ENCODE measurements around the gene HS2ST1.
"Not testable (repeated sequence)": the region's sequence is repeated elsewhere in the genome, so short reads cannot be mapped to it uniquely, and the experiment has no call there.

The HS2ST1 gene

DNA sequence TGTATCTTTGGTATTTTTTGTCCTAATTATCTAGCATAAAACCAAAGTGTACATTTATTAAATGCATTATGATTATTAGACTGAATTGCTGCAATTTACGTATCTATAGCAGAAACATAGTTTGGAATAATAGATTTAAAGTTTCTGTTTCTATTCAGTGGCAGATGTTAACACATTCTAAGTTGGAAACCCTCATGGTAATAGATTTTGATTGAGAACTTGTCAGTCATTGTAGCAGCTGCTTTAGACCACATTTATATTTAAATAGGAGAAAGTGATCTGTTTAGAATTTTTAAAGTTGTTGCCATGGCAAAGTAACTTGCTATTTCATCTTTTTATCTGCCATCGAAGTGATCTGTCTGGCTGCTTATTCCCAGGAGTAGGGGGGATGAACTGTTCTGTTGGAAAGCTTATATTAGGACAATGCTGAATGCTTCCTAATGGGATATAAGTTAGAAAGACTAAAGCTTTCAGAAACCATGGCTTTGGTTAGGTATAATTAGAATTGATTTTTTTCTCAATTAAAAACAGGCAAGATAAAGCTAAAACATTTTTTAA, 61.6 kb downstream of the HS2ST1 start:
- no peak for DNase-seq

DNA sequence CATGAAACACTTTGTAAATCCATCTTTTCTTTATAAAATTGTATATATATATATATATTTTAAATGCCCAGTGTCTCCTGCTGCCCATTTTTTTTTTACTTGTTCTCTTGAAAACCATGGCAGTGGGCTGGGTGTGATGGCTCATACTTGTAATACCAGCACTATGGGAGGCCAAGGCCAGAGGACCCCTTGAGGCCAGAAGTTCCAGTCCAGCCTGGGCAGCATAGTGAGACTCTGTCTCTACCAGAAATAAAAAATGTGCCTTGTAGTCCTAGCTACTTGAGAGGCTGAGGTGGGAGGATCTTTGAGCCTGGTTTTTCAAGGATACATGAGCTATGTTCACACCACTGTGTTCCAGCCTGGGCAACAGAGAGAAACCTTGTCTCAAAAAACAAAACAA, 62.2 kb downstream of the HS2ST1 start:
- DNase-seq = no peak

DNA sequence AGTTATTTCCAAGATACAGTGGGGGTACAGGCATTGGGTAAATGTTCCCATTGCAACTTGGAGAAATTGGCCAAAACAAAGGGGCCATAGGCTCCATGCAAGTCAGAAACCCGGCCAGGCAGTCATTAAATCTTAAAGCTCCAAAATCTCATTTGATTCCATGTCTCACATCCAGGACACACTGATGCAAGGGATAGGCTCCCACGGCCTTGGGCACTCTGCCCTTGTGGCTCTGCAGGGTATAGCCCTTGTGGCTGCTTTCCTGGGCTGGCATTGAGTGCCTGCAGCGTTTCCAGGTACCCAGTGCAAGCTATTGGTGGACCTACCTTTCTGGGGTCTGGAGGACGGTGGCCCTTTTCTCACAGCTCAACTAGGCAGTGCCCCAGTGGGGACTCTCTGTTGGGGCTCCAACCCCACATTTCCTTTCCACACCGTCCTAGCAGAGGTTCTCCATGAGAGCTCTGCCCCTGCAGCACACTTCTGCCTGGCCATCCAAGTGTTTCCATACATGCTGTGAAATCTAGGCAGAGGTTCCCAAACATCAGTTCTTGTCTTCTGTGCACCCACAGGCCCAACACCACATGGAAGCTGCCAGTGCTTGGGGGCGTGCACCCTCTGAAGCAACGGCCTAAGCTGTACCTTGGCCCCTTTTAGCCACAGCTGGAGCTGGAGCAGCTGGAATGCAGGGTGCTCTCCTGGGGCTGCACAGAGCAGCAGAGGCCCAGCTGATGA, 67.2 kb downstream of the HS2ST1 start:
- no peak for DNase-seq

- DNase-seq = not testable (repeated sequence)
Observed at GRCh38 chr1:86983677-86984076, 69.2 kb downstream of the HS2ST1 start.

DNA sequence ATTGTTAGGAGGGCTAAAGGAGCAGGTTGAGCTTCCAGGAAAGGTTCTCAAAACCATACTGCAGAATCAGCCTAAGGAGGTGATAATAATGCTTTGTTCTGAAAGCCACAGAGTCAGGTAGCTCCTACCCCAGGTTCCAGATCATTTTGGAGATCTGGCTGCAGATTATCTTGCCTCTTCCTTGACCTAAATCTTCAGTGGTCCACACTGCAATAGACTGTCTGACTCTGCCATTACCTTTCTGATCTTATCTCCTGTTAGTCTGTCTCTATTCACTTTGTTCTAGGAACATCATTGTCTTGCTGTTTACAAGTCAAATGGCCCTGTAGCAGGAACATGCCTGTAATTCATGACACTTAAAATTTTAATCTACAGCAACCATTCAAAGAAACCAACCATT, 73.0 kb downstream of the HS2ST1 start:
- no peak for DNase-seq

DNA sequence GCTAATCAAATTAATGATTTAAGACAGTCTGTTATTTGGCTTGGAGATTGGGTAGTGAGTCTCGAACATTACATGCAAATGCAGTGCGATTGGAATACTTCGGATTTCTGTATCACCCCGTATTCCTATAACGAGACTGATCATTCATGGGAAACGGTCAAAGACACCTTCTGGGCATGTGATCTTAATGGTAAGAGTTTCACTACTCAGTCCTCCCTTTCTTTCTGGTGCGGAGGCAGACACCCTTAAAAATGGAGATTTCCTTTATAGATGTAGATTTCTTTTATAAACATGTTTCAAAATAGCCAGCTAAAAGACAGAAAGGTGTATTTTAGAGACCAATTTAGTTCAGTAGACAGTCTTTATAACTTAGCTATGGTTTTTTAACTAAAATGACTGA, 74.4 kb downstream of the HS2ST1 start:
- no peak for DNase-seq

- not testable (repeated sequence) for DNase-seq
Observed at GRCh38 chr1:86989690-86990089, 75.3 kb downstream of the HS2ST1 start.

DNA sequence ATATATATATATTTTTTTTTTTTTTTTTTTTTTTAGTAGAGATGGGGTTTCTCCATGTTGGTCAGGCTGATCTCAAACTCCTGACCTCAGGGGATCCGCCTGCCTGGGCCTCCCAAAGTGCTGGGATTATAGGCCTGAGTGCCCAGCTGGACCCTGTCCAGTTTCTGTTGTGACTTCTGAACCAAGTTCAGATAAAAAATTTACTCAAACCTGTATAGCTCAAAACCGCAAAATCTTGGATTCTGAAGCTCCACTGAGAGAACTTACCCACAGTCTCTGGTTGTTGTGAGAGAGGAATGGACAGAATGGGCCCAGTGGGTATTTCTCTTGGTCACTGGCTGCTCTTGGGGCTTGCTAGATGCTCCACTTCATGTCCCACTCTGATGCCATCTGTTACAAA, 76.4 kb downstream of the HS2ST1 start:
- no peak for DNase-seq

DNA sequence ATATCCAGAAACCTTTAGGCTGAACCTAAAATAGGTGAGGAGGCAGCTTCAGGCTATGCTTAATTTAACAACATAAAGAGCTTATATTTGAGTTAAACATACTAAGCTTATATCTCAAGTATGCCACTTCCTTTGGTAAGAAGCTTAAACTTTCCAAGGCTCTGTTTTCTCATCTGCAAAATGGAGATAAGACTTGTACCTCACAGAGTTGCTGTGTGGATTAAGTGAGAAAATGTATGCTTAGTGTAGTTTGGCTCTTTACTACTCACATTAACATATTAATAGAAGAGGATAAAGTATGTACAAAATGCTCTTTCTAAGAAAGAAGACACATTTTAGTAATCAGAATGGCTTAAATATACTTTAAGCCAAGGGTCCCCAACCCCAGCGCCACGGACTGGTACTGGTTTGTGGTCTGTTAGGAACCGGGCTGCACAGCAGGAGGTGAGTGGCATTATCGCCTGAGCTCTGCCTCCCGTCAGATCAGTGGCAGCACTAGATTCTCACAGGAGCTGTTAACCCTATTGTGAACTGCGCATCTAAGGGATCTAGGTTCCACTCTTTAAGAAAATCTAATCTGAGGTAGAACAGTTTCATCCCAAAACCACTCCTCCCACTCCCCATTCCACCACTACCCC, 77.2 kb downstream of the HS2ST1 start:
- no peak for DNase-seq

DNA sequence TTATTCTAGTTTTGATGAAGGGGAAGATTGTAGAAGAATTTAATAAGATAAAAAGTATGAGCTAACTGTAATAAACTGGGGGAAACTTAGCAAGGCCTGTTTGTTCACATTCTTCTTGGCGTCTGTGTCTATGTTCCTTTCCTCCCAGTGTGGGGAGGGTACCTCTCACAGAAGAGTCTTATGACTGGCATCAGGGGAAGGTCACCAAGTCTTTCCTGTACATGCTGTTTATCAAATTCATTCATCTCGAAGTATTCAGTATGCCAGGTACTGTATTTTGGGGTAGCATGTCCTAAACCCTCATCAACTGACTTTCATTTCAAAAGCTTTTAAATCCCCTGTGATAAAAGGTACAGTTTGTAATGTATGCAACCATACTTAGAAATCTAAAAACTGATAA, 78.4 kb downstream of the HS2ST1 start:
- DNase-seq = no peak

DNA sequence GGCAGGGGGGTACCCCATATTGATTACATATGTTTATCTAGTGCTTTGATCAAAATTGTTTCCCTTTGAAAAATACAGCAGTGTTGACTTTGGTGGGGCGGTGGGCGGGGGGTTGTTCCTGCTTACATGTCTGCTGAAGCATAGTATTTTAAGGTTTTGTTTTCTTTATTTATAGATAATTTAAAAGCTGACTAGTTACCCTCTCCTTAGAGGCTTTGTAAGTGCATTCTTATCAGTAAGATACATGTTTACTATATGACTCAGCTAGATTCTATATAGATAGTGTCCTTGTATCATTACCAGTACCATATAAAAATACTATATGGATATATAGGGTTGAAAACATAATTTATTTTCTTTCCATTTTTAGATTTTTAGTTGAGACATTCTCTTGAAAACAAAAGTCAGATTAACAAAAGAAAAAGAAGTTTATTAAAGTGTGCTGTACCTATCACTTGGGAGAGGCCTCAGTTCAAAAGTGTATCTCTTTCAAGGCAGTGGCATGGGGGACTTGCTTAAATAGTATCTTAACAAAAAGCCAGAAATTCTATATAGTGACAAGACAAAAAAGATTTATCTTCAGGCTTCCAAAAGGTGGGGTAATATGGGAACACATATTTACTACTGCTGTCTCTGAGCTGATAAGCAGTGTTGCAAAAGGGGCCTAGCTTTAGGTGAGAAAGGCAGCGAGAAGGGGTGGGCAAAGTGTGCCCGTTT, 79.0 kb downstream of the HS2ST1 start:
- no peak for DNase-seq

DNA sequence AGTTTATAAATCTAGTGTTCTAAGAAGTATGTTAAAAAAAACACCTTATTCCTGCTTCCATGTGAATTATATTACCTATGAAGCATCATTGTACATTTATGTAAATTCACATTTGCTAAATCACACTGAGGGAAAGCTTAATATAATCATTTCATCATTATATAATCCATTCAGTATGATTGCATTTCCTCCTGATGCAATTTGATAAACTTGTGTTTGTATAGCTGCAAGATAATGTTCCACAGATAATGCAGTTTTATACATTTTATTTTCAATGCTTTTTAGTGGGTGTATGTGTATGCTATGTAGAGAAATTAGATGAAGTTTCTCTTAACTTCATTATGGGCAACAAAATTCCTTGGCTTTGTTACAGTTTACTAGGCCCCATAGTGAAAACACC, 79.6 kb downstream of the HS2ST1 start:
- DNase-seq = no peak

DNA sequence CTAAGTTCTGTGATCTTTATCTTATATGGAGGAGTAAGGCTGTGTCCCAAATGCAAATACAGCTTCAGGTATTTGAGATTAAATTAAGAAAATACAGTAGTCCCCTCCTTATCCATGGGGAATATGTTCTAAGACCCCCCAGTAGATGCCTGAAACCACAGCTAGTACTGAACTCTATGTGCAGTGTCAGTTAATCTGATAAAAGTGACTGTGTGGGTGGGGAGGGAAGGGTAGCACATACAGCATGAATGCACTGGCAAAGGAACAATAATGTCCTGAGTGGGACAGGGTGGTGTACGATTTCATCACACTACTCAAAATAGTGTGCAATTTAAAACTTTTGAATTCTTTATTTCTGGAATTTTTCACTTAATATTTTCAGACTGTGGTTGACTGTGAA, 83.1 kb downstream of the HS2ST1 start:
- DNase-seq = no peak

GRCh38 chr1:86998280-86998679, 83.8 kb downstream of the HS2ST1 start:
- DNase-seq = no peak

GRCh38 chr1:86998727-86999126, 84.3 kb downstream of the HS2ST1 start:
- DNase-seq = no peak

- DNase-seq = no peak
Observed at GRCh38 chr1:87000460-87000859, 86.0 kb downstream of the HS2ST1 start.

- DNase-seq = no peak
Observed at GRCh38 chr1:87004857-87005256, 90.4 kb downstream of the HS2ST1 start.

GRCh38 chr1:87007323-87007722, 92.9 kb downstream of the HS2ST1 start:
- no peak for DNase-seq

- not testable (repeated sequence) for DNase-seq
Observed at GRCh38 chr1:87013385-87013784, 99.0 kb downstream of the HS2ST1 start.

DNA sequence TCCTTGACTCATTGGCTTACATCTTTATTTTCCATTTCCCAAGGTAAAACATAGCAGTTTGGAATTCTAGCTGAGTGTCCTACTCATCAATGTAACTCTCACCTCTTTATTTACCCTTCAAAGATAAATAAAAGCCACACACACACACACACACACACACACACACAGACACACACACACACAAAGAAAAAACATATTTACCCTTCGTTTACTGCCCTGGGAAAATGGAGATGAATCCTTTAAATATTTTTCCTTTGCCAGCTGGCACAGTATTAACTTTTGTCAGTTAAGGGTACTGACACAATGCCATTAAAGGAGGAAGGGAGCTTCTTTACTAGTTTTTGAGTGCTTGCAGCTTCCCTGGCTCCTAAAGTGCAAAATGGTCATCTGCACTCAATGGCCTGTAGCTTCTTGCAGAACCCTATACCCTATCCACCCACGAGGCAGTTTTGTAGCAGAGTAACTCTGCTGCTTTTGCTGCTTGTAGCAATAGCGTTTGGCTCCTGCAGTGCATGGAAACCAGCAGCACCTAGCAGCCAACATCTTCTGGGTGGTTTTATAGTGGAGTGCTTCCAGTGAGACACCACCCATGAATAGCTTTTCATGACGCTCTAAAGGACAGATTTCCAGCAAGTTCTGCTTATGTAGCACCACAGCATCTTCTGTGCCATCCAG, 103.7 kb downstream of the HS2ST1 start:
- DNase-seq = peak; percentile 38

- no peak for DNase-seq
Observed at GRCh38 chr1:87023326-87023725, 108.9 kb downstream of the HS2ST1 start.

DNA sequence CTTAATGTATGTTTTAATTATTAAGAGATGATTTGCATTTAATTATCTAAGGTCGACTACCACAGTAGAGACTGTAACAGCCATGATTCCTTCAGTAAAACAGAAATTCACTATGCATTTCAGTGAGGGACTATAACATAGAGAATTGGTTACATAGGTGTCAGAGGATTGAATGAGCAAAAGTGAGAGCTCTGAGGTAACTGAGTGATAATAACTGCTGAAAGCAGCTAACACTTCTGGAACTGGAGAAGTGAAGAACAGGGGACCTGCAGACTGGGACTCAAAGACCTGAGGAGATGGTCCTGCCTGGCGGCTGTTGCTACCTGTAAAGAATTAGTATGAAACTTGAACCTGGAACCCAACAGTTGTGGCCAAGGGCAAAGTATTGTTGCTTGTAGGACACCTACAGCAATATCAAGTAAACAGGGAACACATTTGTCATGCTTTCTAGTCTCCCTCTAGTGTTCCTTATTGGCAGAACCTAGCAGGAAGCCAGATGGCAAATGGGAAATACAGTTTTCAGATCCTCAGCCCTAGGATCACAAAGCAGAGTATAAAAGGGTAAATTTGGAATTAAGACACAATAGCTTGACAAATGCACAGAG, 110.6 kb downstream of the HS2ST1 start:
- peak; percentile 67 for DNase-seq

DNA sequence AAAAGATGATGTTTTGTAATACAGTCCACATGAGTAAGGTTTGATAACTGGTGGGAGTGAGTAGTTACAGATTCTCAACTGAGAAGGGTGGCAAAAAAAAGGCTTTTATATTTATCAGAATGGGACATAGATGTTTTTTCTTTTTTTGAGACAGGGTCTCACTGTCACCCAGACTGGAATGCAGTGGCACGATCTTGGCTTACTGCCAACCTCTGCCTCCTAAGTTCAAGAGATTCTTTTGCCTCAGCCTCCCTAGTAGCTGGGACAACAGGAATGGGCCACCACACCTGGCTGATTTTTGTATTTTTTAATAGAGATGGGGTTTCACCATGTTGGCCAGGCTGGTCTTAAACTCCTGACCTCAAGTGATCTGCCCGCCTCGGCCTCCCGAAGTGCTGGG, 113.1 kb downstream of the HS2ST1 start:
- DNase-seq = not testable (repeated sequence)
